AG04449 (cell line): ENCODE measurements around the gene LSM4.
"Not testable (repeated sequence)": the region's sequence is repeated elsewhere in the genome, so short reads cannot be mapped to it uniquely, and the experiment has no call there.

Experiments
- CTCF ChIA-PET: fragments of 350-600 bp; formaldehyde crosslinking; extraction: SDS; loops from one replicate; lab custom pipeline; 2021; ENCODE audit warnings: antibody characterized with exemption; lab: Yijun Ruan, JAX
- POLR2A ChIA-PET: fragments of 400-600, 350-600 bp; formaldehyde crosslinking; extraction: SDS; loops from one replicate; lab custom pipeline; 2020; ENCODE audit warnings: antibody characterized with exemption, inconsistent platforms; lab: Yijun Ruan, JAX
- DNase-seq: peaks from one replicate; pipeline ENCODE4 v3.0.0-alpha.2; 2010; ENCODE audit warnings: low read depth, low spot score
- H3K4me3 ChIP-seq: 2 replicates; pipeline ENCODE4 v1.5.1; 2011; ENCODE audit warnings: low read depth, mild to moderate bottlenecking, control low read depth, low read length
- CTCF ChIP-seq: IDR thresholded peaks from one replicate; pipeline ENCODE4 v1.5.1; 2011; ENCODE audit warnings: mild to moderate bottlenecking, moderate library complexity, low read length, control low read depth, inconsistent platforms; ENCODE audit not compliant: insufficient read depth; ENCODE audit errors: missing control alignments

Gene LSM4

GRCh38 chr19:18322759-18323460 lies at the start of gene LSM4:
TSS of gene LSM4 (minus strand) at chr19:18323076. CDS start at chr19:18323020, 56 bp downstream.
- CTCF ChIA-PET, result interaction anchor here (0.8 to 8.0 kb wide), 18 partner anchors 10 to 209 kb away, joined by 3 to 161 read pairs (median 6); partner anchors contain the start of gene JUND
- TF ChIP-seq CTCF, result peak; percentile 41
- DNase-seq, result peak; percentile 65
- H3K4me3 ChIP-seq, result peak within 1 kb of the TSS; percentile 84
- POLR2A ChIA-PET, result interaction anchor here (0.5 to 3.8 kb wide), 5 partner anchors 18 to 91 kb away, joined by 3 to 146 read pairs (median 11); partner anchors contain the start of gene JUND

GRCh38 chr19:18368504-18369222 lies 45.8 kb upstream of the LSM4 start:
- CTCF ChIA-PET, result interaction anchor here (1.2 to 1.5 kb wide), 3 partner anchors 21 to 33 kb away, joined by 3 to 6 read pairs (median 4); no protein-coding TSS in a partner anchor
- no peak for DNase-seq
- H3K4me3 ChIP-seq, result no peak overlapping the region
- TF ChIP-seq CTCF, result no peak
- POLR2A ChIA-PET, result interaction anchor here (1.3 to 1.8 kb wide), 2 partner anchors 50 to 87 kb away, joined by 5 to 6 read pairs; partner anchors contain the start of genes JUND and SSBP4

- DNase-seq, result no peak
- no peak overlapping the region for H3K4me3 ChIP-seq
- POLR2A ChIA-PET, result interaction anchor here (1.3 kb wide), 1 partner anchor 20 kb away, joined by 6 read pairs; the partner anchor contains the start of gene GDF15
- TF ChIP-seq CTCF, result no peak
- CTCF ChIA-PET, result interaction anchor here (1.1 to 2.7 kb wide), 7 partner anchors 15 to 253 kb away, joined by 3 to 21 read pairs (median 4); partner anchors contain the start of gene GDF15
These were observed 43.2 kb upstream of the LSM4 start for GRCh38 chr19:18366021-18366435.

- POLR2A ChIA-PET, result interaction anchor here (0.7 to 1.4 kb wide), 3 partner anchors 9 to 21 kb away, joined by 4 to 8 read pairs (median 6); partner anchors contain the start of gene GDF15
- peak; percentile 99 for DNase-seq
- TF ChIP-seq CTCF, result no peak
- no peak overlapping the region for H3K4me3 ChIP-seq
- CTCF ChIA-PET, result interaction anchor here (0.9 to 2.7 kb wide), 5 partner anchors 15 to 50 kb away, joined by 3 to 21 read pairs (median 3); no protein-coding TSS in a partner anchor
These were observed 42.1 kb upstream of the LSM4 start for GRCh38 chr19:18364826-18365528.

DNA sequence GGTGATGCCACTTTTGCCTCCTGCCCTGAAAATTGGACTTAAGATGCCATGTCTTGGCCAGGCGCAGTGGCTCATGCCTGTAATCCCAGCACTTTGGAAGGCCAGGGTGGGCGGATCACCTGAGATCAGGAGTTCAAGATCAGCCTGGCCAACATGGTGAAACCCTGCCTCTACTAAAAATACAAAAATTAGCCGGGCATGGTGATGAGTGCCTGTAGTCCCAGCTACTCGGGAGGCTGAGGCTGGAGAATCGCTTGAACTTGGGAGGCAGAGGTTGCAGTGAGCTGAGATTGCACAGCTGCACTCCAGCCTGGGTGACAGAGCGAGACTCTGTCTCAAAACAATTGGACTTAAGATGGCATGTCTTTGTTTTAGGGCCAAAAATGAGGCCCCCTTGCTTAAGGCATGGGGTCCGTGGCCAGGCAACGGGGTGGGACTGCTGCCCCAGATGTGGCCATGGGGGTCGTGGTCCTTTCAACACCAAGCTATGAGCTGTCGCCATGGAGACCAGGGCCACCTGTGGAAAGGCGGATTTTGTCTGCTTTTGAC lies 41.5 kb upstream of the LSM4 start:
- POLR2A ChIA-PET, result interaction anchor here (0.7 to 1.4 kb wide), 2 partner anchors 10 to 21 kb away, joined by 4 to 8 read pairs; partner anchors contain the start of gene GDF15
- not testable (repeated sequence) for H3K4me3 ChIP-seq, DNase-seq
- CTCF ChIA-PET, result interaction anchor here (0.9 to 2.7 kb wide), 7 partner anchors 14 to 51 kb away, joined by 3 to 21 read pairs (median 5); no protein-coding TSS in a partner anchor
